Spinal cord (tissue), 10 donors: Measurements from ENCODE around the gene PRR36. TPM values are rescaled to one million over a fixed set of nuclear protein-coding genes. Genes with fewer than 3 reads are reported as not detected.

Experiments used
- DNase-seq, 6 donors: peaks; one replicate each; pipeline versions ENCODE4 v3.0.0 to v3.0.0-alpha.2; 2013 to 2015; ENCODE audit warnings: low spot score in 6 of 6, low read depth in 4 of 6
- H3K27ac ChIP-seq: one replicate; pipeline ENCODE4 v1.5.1; 2013; ENCODE audit warnings: low read depth, low read length, control low read depth
- H3K27me3 ChIP-seq: one replicate; pipeline ENCODE4 v1.6.1; 2013; ENCODE audit warnings: low read length; ENCODE audit not compliant: control insufficient read depth, insufficient read depth
- H3K36me3 ChIP-seq: one replicate; pipeline ENCODE4 v1.6.1; 2013; ENCODE audit warnings: low read length; ENCODE audit not compliant: control insufficient read depth, insufficient read depth
- H3K4me1 ChIP-seq: one replicate; pipeline ENCODE4 v1.6.1; 2013; ENCODE audit warnings: low read length; ENCODE audit not compliant: control insufficient read depth, insufficient read depth
- H3K4me3 ChIP-seq: one replicate; pipeline ENCODE4 v1.5.1; 2013; ENCODE audit warnings: low read depth, low read length, control low read depth
- H3K9me3 ChIP-seq: one replicate; pipeline ENCODE4 v1.6.1; 2013; ENCODE audit warnings: low read length; ENCODE audit not compliant: control insufficient read depth, insufficient read depth
- WGBS: methylation state at CpG from one replicate; pipeline ENCODE4 v1.1.5; 2013; ENCODE audit warnings: missing lambda C conversion rate; ENCODE audit not compliant: insufficient coverage; 5-methylcytosine and 5-hydroxymethylcytosine counted together
- polyA plus RNA-seq, 2 donors: library from polyadenylated mRNA; unstranded; fragments of 120-200 nt; gene quantifications; one replicate each; pipeline ENCODE4 v1.2.1, GENCODE V29; 2013; ENCODE audit not compliant: insufficient read length in 2 of 2
- total RNA-seq, 2 donors: library from RNA; depleted of rRNA in 1 of 2; stranded (reverse); fragments of 120-200 nt in 1 of 2; fragments of >200 nt in 1 of 2; gene quantifications; one replicate each; pipeline versions ENCODE4 v1.2.3 to v1.2.4, GENCODE V29; 2013 to 2014
- donor health status: healthy.

The PRR36 gene
- total and polyA plus RNA-seq, 4 donors, result 1.9 to 59.7 (median 30.9) TPM

DNA sequence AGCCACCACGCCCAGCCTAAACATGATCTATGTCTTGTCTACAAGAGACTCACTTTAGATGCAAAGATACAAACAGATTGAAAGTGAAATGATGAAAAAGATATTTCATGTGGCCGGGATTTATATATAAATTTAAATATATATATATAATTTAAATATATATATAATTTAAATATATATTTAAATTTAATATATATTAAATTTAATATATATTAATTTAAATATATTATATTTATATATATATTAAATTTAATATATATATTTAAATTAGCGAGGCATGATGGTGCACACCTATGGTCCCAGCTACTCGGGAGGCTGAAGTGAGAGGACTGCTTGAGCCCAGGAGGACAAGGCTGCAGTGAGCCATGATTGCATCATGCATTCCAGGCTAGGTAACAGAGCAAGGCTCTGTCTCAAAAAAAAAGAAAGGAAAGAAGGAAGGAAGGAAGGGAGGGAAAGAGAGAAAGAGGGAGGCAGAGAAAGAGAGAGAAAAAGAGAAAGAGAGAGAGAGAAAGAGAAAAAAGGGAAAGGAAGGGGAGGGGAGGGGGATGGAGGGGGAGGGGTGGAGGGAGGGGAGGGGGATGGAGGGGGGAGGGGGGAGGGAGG, 51.2 kb downstream of the PRR36 start:
- H3K4me3 ChIP-seq, result no peak overlapping the region
- WGBS, result 78% methylated on average over 2 of the region's 4 CpGs
- H3K4me1 ChIP-seq, result no peaks in the 10 kb centered on the region
- no peaks in the 10 kb centered on the region for H3K36me3 ChIP-seq
- no peaks in the 10 kb centered on the region for H3K27me3 ChIP-seq
- H3K9me3 ChIP-seq, result no peaks in the 10 kb centered on the region
- H3K27ac ChIP-seq, result no peak overlapping the region
- no peak for DNase-seq

DNA sequence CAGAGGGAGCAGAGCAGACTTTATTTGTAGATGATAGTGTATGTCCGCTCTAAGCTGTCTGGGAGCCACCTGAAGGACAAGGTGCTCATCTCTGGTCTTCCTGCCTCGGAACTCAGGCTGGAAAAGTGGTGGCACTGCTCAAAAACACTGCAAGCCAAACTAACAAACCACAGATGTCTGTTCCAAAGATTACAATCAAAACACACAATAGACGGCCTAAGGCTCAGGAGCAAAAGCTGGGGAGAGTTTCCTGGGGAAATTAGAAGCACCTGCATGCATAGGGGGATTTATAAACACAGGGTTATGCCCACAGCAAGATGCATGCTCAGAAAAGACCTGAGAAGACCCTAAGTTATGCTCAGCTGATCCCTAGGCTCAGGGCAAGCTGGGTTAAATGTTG, 53.6 kb downstream of the PRR36 start:
- no peak for DNase-seq
- Histone ChIP-seq H3K36me3 (no peaks in the 10 kb centered on the region), H3K4me1 (no peaks in the 10 kb centered on the region), H3K27me3 (no peaks in the 10 kb centered on the region), H3K9me3 (no peaks in the 10 kb centered on the region), H3K4me3 (no peak overlapping the region), H3K27ac (no peak overlapping the region)
- no CpG with 5 or more reads among the region's 3 CpGs for WGBS

- 100% methylated on average over 1 of the region's 2 CpGs for WGBS
Measured at GRCh38 chr19:7819337-7819736, 54.9 kb downstream of the PRR36 start.

DNA sequence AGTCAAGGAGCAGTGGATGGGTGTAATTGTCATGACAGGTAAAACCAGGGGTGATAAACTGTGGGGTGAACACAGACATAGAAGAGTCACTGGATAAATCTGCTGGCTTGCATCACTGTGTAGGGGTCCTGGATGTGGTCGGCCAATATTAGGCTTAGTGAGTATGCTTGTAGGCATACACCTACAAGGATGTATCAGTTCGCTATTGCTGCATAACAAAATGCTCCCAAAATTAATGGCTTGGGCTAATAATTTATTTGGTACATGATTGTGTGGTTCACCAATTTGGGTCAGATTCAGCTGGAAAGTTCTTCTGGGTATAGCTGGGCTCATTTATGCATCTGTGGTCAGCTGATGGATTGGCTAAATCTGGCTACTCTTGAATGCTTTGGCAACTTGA, 55.4 kb downstream of the PRR36 start:
- Histone ChIP-seq H3K36me3 (no peaks in the 10 kb centered on the region), H3K27me3 (no peaks in the 10 kb centered on the region), H3K4me1 (no peaks in the 10 kb centered on the region), H3K9me3 (no peaks in the 10 kb centered on the region), H3K27ac (no peak overlapping the region), H3K4me3 (no peak overlapping the region)
- no peak for DNase-seq
- WGBS, result 67% methylated on average over 1 of the region's 2 CpGs

More at GRCh38 chr19:7819337-7819736, 54.9 kb downstream of the PRR36 start:
- H3K27me3 ChIP-seq, result no peaks in the 10 kb centered on the region
- no peaks in the 10 kb centered on the region for H3K9me3 ChIP-seq
- no peak overlapping the region for H3K4me3 ChIP-seq
- no peak for DNase-seq
- no peak overlapping the region for H3K27ac ChIP-seq
- H3K4me1 ChIP-seq, result no peaks in the 10 kb centered on the region
- H3K36me3 ChIP-seq, result no peaks in the 10 kb centered on the region

Other genes with a start within 250 kb of the PRR36 start
- gene XAB2, start 244.8 kb downstream of the PRR36 start, total RNA-seq, result 10 to 100 TPM; 18.6 to 29.3 TPM
- 10 to 100 TPM; 34.6 to 38.5 TPM for gene XAB2, start 244.8 kb downstream of the PRR36 start, polyA plus RNA-seq
- 100 to 1,000 TPM in 1 of 2 donors, 10 to 100 TPM in 1; 18.1 to 107 TPM for gene PET100, start 244.6 kb downstream of the PRR36 start, total RNA-seq
- 100 to 1,000 TPM; 118 to 145 TPM for gene PET100, start 244.6 kb downstream of the PRR36 start, polyA plus RNA-seq
- not detected for gene PCP2, start 240.7 kb downstream of the PRR36 start, total RNA-seq
- under 1 TPM in 1 of 2 donors, not detected in 1; 0.62 TPM for gene PCP2, start 240.7 kb downstream of the PRR36 start, polyA plus RNA-seq
- 1 to 10 TPM; 4.4 to 8.3 TPM for gene STXBP2, start 237.3 kb downstream of the PRR36 start, total RNA-seq
- 10 to 100 TPM; 12.9 to 14.0 TPM for gene STXBP2, start 237.3 kb downstream of the PRR36 start, polyA plus RNA-seq
- gene RETN, start 205.3 kb downstream of the PRR36 start, total RNA-seq, result 1 to 10 TPM; 1.8 to 7.6 TPM
- gene RETN, start 205.3 kb downstream of the PRR36 start, polyA plus RNA-seq, result under 1 TPM in 1 of 2 donors, not detected in 1; 0.74 TPM
- 1 to 10 TPM in 1 of 2 donors, not detected in 1; 1.7 TPM for gene MCEMP1, start 197.3 kb downstream of the PRR36 start, total RNA-seq
- gene MCEMP1, start 197.3 kb downstream of the PRR36 start, polyA plus RNA-seq, result under 1 TPM in 1 of 2 donors, not detected in 1; 0.41 TPM
- gene TRAPPC5, start 193.6 kb downstream of the PRR36 start, total RNA-seq, result 100 to 1,000 TPM in 1 of 2 donors, 10 to 100 TPM in 1; 24.5 to 165 TPM
- gene TRAPPC5, start 193.6 kb downstream of the PRR36 start, polyA plus RNA-seq, result 10 to 100 TPM; 95.8 to 98.4 TPM
- gene FCER2, start 172.3 kb downstream of the PRR36 start, total RNA-seq, result under 1 TPM; 0.50 to 0.59 TPM
- under 1 TPM in 1 of 2 donors, not detected in 1; 0.27 TPM for gene FCER2, start 172.3 kb downstream of the PRR36 start, polyA plus RNA-seq
- under 1 TPM; 0.17 to 0.50 TPM for gene CLEC4G, start 142.3 kb downstream of the PRR36 start, total RNA-seq
- gene CLEC4G, start 142.3 kb downstream of the PRR36 start, polyA plus RNA-seq, result 1 to 10 TPM; 1.5 to 2.1 TPM
- 1 to 10 TPM; 1.9 to 2.5 TPM for gene CD209, start 126.9 kb downstream of the PRR36 start, total RNA-seq
- under 1 TPM; 0.24 to 0.95 TPM for gene CD209, start 126.9 kb downstream of the PRR36 start, polyA plus RNA-seq
- gene CLEC4M, start 111.1 kb downstream of the PRR36 start, total RNA-seq, result 1 to 10 TPM in 1 of 2 donors, under 1 TPM in 1; 0.33 to 1.8 TPM
- gene CLEC4M, start 111.1 kb downstream of the PRR36 start, polyA plus RNA-seq, result 1 to 10 TPM in 1 of 2 donors, under 1 TPM in 1; 0.67 to 1.2 TPM
- gene EVI5L, start 44.2 kb downstream of the PRR36 start, total RNA-seq, result 10 to 100 TPM; 28.4 to 36.1 TPM
- gene EVI5L, start 44.2 kb downstream of the PRR36 start, polyA plus RNA-seq, result 100 to 1,000 TPM in 1 of 2 donors, 10 to 100 TPM in 1; 99.5 to 110 TPM
- gene LRRC8E, start 14.1 kb upstream of the PRR36 start, total RNA-seq, result under 1 TPM; 0.40 to 0.66 TPM
- under 1 TPM in 1 of 2 donors, not detected in 1; 0.77 TPM for gene LRRC8E, start 14.1 kb upstream of the PRR36 start, polyA plus RNA-seq
- gene MAP2K7, start 29.5 kb upstream of the PRR36 start, total RNA-seq, result 10 to 100 TPM in 1 of 2 donors, 1 to 10 TPM in 1; 8.1 to 12.7 TPM
- 10 to 100 TPM; 30.6 to 36.8 TPM for gene MAP2K7, start 29.5 kb upstream of the PRR36 start, polyA plus RNA-seq
- 1 to 10 TPM in 1 of 2 donors, under 1 TPM in 1; 0.59 to 1.5 TPM for gene TGFBR3L, start 40.4 kb upstream of the PRR36 start, total RNA-seq
- 1 to 10 TPM; 4.3 to 6.1 TPM for gene TGFBR3L, start 40.4 kb upstream of the PRR36 start, polyA plus RNA-seq
- 10 to 100 TPM in 1 of 2 donors, 1 to 10 TPM in 1; 5.7 to 11.0 TPM for gene SNAPC2, start 45.9 kb upstream of the PRR36 start, total RNA-seq
- gene SNAPC2, start 45.9 kb upstream of the PRR36 start, polyA plus RNA-seq, result 10 to 100 TPM; 21.3 to 27.1 TPM
- gene CTXN1, start 51.7 kb upstream of the PRR36 start, total RNA-seq, result 10 to 100 TPM in 1 of 2 donors, 1 to 10 TPM in 1; 4.3 to 14.7 TPM
- 100 to 1,000 TPM; 161 to 182 TPM for gene CTXN1, start 51.7 kb upstream of the PRR36 start, polyA plus RNA-seq
- gene TIMM44, start 69.3 kb upstream of the PRR36 start, total RNA-seq, result 10 to 100 TPM; 25.5 to 47.0 TPM
- 10 to 100 TPM; 65.4 to 74.8 TPM for gene TIMM44, start 69.3 kb upstream of the PRR36 start, polyA plus RNA-seq
- 10 to 100 TPM; 27.2 to 51.0 TPM for gene ELAVL1, start 131.3 kb upstream of the PRR36 start, total RNA-seq
- 10 to 100 TPM; 58.6 to 62.9 TPM for gene ELAVL1, start 131.3 kb upstream of the PRR36 start, polyA plus RNA-seq
- gene CCL25, start 178.4 kb upstream of the PRR36 start, total RNA-seq, result not detected
- under 1 TPM; 0.50 to 0.73 TPM for gene CCL25, start 178.4 kb upstream of the PRR36 start, polyA plus RNA-seq